ENCODE measurements around the gene LTV1. TPM values are rescaled to one million over a fixed set of nuclear protein-coding genes. Genes with fewer than 3 reads are reported as not detected.

LTV1 gene
- total RNA-seq, 1 donor from 2014 or later: 40.3 TPM

- CTCF ChIA-PET: no interaction called here
- Mint-ChIP-seq H3K4me1 (no peaks in the 10 kb centered on the region), H3K27ac (no peak overlapping the region), H3K27me3 (no peaks in the 10 kb centered on the region), H3K36me3 (ENCODE audit: low read depth) (peaks cover 62% of the 10 kb centered on the region), H3K4me3 (no peak overlapping the region), H3K9me3 (peaks cover 31% of the 10 kb centered on the region)
- POLR2A ChIA-PET: no interaction called here
- ATAC-seq (ENCODE audit: low read depth) (no peak), DNase-seq (no peak)
- intact Hi-C loops (cut with micrococcal nuclease): no loop called here
- TF ChIP-seq CTCF (IDR thresholded peaks at IDR 0.05): no peak
These were observed 69.5 kb downstream of the LTV1 start for GRCh38 chr6:143912671-143913070.

Other genes with a start within 250 kb of the LTV1 start
- gene PHACTR2, start 165.4 kb upstream of the LTV1 start, total RNA-seq: 10.5 and 11.7 TPM in 2 replicates
- 1.5 and 2.3 TPM in 2 replicates for gene ZC2HC1B, start 21.1 kb downstream of the LTV1 start, total RNA-seq
- gene PLAGL1, start 164.9 kb downstream of the LTV1 start, total RNA-seq: 28.5 and 33.5 TPM in 2 replicates

All from activated B cell treated with CpG ODN at 0.5 μM for 24 hours (primary cell).